Measurements from ENCODE around the gene ITIH2. TPM values are rescaled to one million over a fixed set of nuclear protein-coding genes. Genes with fewer than 3 reads are reported as not detected.
A peak's percentile ranks its signal among the peaks of the same experiment; 100 is the strongest.

Gene ITIH2
- total RNA-seq, 1 experiment from 2014 or later = not detected

- no TSS peak for BruUV-seq (replicated peaks)
- TF ChIP-seq EZH2 (IDR thresholded peaks at IDR 0.05; ENCODE audit: low read length, unreplicated experiment) (no peak), CTCF (conservative IDR thresholded peaks at IDR 0.05; ENCODE audit: low read depth, low read length) (no peak), EZH2phosphoT487 (IDR thresholded peaks at IDR 0.05; ENCODE audit: borderline replicate concordance, low read length) (no peak)
- Histone ChIP-seq H3K79me2 (ENCODE audit: low read length) (peaks cover 96% of the 10 kb centered on the region), H2AFZ (ENCODE audit: low read length) (peak within 1 kb of the TSS; percentile 80), H4K20me1 (ENCODE audit: low read length) (peaks cover 21% of the 10 kb centered on the region), H3K9me3 (ENCODE audit: low read length) (no peaks in the 10 kb centered on the region), H3K4me1 (ENCODE audit: insufficient read depth, low read length) (peaks cover 17% of the 10 kb centered on the region), H3K27me3 (ENCODE audit: low read length) (no peaks in the 10 kb centered on the region), H3K9ac (ENCODE audit: low read length) (peak within 1 kb of the TSS; percentile 98), H3K4me2 (ENCODE audit: low read length) (peak within 1 kb of the TSS; percentile 86), H3K4me3 (ENCODE audit: low read length) (peak within 1 kb of the TSS; percentile 89), H3F3A (ENCODE audit: low read length, unreplicated experiment) (no peaks in the 10 kb centered on the region), H3K36me3 (ENCODE audit: low read depth, low read length) (no peaks in the 10 kb centered on the region), H3K9me2 (replicated peaks; ENCODE audit: low read length) (no peaks in the 10 kb centered on the region), H3K27ac (ENCODE audit: low read length) (peak within 1 kb of the TSS; percentile 46)
- peak; percentile 92 for ATAC-seq
- DNase-seq = peak; percentile 85
- POLR2A ChIA-PET (ENCODE audit: unreplicated experiment) = interaction anchor here (0.7 kb wide), 1 partner anchor 180 kb away, joined by 4 read pairs; no protein-coding TSS in a partner anchor
- CTCF ChIA-PET = interaction anchor here (0.5 to 1.7 kb wide), 3 partner anchors 30 to 262 kb away, joined by 4 to 5 read pairs (median 4); partner anchors contain the start of gene TAF3
- intact Hi-C loops (cut with micrococcal nuclease) = loop anchor here (2.0 kb wide), 1 partner anchor 31 kb away; the partner anchor contains the start of gene TAF3
Observed at GRCh38 chr10:7787857-7788638, 84.9 kb downstream of the ITIH2 start, which contains the start of the genes ATP5F1C and KIN. ATP5F1C (plus strand) TSS chr10:7788177; CDS start chr10:7788208, 31 bp downstream. KIN (minus strand) TSS chr10:7787993; CDS start chr10:7787933, 60 bp downstream.

GRCh38 chr10:7788639-7789286, 85.6 kb downstream of the ITIH2 start:
- CTCF ChIA-PET = interaction anchor here (0.5 to 1.7 kb wide), 2 partner anchors 30 to 55 kb away, joined by 4 to 5 read pairs; partner anchors contain the start of gene TAF3
- H3K4me1 ChIP-seq (ENCODE audit: insufficient read depth, low read length) = peaks cover 17% of the 10 kb centered on the region
- TF ChIP-seq EZH2phosphoT487 (IDR thresholded peaks at IDR 0.05; ENCODE audit: borderline replicate concordance, low read length) (no peak), EZH2 (IDR thresholded peaks at IDR 0.05; ENCODE audit: low read length, unreplicated experiment) (no peak), CTCF (conservative IDR thresholded peaks at IDR 0.05; ENCODE audit: low read depth, low read length) (no peak)
- POLR2A ChIA-PET (ENCODE audit: unreplicated experiment) = no interaction called here
- H4K20me1 ChIP-seq (ENCODE audit: low read length) = peaks cover 27% of the 10 kb centered on the region
- peak overlapping the region; percentile 98 for H3K9ac ChIP-seq (ENCODE audit: low read length)
- intact Hi-C loops (cut with micrococcal nuclease) = loop anchor here (2.0 kb wide), 1 partner anchor 30 kb away; the partner anchor contains the start of gene TAF3
- TSS peak; percentile 39 for BruUV-seq (replicated peaks)
- no peaks in the 10 kb centered on the region for H3K27me3 ChIP-seq (ENCODE audit: low read length)
- no peaks in the 10 kb centered on the region for H3K9me3 ChIP-seq (ENCODE audit: low read length)
- H3K36me3 ChIP-seq (ENCODE audit: low read depth, low read length) = no peaks in the 10 kb centered on the region
- H3K4me3 ChIP-seq (ENCODE audit: low read length) = peak overlapping the region; percentile 89
- peak overlapping the region; percentile 86 for H3K4me2 ChIP-seq (ENCODE audit: low read length)
- ATAC-seq (peak; percentile 4), DNase-seq (peak; percentile 27)
- H2AFZ ChIP-seq (ENCODE audit: low read length) = no peak overlapping the region
- H3K27ac ChIP-seq (ENCODE audit: low read length) = no peak overlapping the region; the same call in 1 of the 2 replicates
- no peaks in the 10 kb centered on the region for H3K9me2 ChIP-seq (replicated peaks; ENCODE audit: low read length)
- H3K79me2 ChIP-seq (ENCODE audit: low read length) = peaks cover 96% of the 10 kb centered on the region
- H3F3A ChIP-seq (ENCODE audit: low read length, unreplicated experiment) = no peaks in the 10 kb centered on the region

Measured in PC-3 (cell line).